IPS DF 4.7 (cell line): ENCODE data around the gene PDE2A.

ENCODE experiments used
- DNase-seq: peaks from one replicate; pipeline ENCODE4 v3.0.0-alpha.2; 2013; ENCODE audit warnings: low spot score; ENCODE audit errors: extremely low read depth

Gene PDE2A

GRCh38 chr11:72673943-72674828 is at the start of gene PDE2A:
PDE2A (minus strand) TSS chr11:72674422; CDS start chr11:72674207, 215 bp downstream.
- no peak for DNase-seq

GRCh38 chr11:72723508-72723907 is 49.3 kb upstream of the PDE2A start:
- DNase-seq = no peak

- DNase-seq = no peak
These were observed 48.0 kb upstream of the PDE2A start for GRCh38 chr11:72722050-72722748.

- DNase-seq = no peak
These were observed 47.4 kb upstream of the PDE2A start for GRCh38 chr11:72721689-72722049.

- no peak for DNase-seq
These were observed 47.1 kb upstream of the PDE2A start for GRCh38 chr11:72721276-72721675.

- no peak for DNase-seq
These were observed 46.6 kb upstream of the PDE2A start for GRCh38 chr11:72720784-72721183.

- no peak for DNase-seq
These were observed 45.8 kb upstream of the PDE2A start for GRCh38 chr11:72720047-72720446.

DNA sequence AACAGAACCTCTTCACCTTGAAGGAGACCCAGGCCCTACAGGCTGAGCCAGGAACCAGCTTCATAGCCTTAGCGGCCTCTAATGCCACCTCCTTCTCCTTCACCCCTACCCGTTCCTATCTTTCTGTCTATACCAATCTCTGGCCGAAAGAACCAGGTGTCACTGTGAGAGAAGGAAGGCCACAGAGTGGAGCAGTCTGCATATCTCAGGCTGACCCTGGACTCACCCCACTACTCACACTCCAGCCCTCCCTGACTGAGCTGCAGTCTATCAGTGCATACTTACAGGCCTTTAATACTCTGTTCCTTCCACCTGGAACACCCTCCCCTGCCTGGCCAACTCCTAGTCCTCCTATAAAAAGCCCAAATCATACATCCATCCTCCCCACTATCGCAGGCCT is 45.3 kb upstream of the PDE2A start:
- DNase-seq = no peak

GRCh38 chr11:72719144-72719543 is 44.9 kb upstream of the PDE2A start:
- no peak for DNase-seq

DNA sequence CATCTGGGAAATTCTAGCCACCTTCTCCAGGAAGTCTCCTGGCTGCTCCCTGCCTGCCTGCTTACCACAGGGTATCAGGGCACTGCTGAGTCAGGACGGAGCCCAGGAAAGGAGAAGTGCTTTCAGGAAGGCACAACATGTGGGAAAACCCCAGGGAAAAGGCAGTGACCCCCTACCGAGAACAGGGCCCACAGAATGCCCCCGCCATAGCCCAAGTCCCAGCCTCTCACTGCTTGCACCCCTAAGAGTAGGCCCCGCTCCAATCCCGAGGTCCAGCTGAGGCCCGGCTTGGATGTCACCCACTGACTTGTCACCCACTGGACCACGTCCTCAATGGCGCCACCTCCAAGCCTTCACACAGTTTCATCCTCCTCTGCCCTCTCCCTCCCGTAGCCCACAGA is 43.9 kb upstream of the PDE2A start:
- no peak for DNase-seq

DNA sequence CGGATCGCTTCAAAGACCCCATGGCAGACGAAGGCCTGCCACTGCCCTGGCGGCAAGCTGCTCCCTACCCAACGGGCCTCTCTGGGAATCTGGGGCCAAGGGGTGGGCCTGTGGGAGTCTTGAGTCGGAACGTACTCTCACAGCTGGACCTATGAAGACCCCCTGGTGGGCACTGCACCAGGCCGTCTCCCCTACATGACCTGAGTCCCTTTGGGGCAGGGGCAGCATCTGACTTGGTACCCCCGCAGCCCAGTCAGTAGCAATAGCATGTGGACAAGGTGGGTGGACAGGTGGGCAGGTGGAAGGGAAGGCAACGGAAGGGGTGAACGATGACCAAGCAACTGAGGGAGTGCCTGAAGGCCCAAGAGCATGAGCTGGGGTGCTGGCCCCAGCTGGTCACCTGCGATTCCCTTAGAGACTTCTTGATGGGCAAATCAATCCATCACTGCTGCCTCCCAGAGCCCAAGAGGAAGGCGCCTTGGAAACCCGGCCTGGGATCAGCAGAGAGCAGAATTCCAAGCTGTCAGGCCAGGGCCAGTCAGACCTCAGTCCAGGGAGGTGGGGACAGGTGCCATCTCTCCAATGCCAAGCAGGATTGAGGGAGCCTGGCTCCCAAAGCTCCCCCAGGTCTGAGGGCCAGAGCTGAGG is 42.7 kb upstream of the PDE2A start:
- no peak for DNase-seq

DNA sequence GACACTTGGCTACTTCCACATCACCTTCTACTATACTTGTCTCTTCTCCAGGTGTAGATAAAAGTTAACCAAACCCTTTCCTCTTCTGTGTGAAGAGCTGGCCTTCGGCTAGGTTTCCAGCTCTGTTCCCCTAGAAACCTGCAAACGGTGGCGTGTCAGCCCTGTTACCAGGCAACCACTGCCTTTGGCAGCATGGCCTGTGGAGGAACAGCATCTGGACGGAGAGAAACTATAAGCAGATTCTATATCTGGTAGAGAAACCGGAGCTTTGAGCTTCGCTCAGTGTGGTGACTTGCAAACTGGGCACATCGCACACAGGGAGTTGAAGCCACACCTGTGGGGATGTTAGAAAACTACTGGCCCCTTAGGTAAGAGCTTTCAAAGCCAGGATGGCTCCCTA is 42.1 kb upstream of the PDE2A start:
- no peak for DNase-seq

DNA sequence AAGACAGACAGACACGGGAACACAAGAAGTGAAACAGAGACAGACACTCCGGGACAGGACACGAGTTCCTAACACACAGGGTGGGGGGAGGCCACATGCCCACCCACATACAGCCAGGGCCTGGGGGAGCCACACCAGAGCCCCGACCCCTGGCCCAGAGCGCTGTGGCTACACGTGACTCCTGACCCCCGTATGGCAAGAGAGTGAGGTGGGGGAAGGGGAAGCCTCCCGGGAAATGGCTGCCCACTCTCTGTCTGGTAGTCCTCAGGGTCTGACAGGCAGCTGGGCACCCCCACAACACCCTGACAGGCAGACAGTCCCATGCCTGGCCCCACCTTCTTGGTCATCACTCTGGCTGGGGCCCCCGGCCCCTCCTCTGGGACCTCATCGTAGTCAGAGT is 38.6 kb upstream of the PDE2A start:
- no peak for DNase-seq

DNA sequence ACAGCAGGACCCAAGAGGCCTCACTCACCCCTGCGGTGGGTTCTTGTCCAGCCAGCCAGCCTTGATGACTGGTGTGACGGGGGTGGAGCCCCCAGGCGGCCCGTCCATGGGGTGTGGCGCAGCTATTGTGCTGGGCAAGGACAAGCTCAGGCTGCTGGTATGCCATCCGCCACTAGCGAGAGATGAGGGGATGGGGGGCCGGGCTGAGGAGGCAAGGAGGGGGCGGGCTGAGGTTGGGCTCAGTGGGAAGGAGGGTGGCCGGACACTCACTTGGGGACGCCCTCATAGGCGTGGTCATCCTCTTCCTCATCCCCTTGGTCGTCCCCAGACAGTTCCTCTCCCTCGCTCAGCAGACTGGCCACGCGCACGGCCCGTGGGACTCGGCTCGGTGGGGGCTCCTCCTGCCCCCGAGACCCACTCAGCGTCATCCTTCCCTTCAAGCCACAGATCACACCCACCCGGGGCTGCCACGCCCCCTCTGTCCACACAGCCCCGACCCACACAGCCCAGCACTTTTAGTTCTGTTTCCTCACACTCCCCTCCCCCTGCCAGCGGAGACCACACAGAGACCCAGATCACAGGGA is 38.0 kb upstream of the PDE2A start:
- DNase-seq = no peak

DNA sequence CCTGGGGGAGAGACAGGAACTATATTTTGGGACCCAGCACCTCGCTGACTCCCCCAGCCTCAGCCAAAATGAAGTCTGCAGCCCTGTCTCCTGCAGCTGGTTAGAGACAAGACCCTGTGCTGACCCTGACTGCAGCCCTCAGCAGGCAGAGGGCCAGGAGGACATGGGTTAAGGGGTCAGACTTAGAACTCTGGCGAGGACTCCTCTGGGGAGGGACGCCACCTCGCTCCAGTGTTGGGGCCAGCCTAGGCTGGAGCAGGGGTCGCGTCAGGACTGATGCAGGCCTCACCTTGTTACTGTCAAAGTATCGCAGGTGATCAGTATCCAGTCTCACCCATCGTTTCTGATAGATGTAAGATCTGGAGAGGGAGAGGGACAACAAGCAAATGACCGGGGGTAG is 36.9 kb upstream of the PDE2A start:
- no peak for DNase-seq

DNA sequence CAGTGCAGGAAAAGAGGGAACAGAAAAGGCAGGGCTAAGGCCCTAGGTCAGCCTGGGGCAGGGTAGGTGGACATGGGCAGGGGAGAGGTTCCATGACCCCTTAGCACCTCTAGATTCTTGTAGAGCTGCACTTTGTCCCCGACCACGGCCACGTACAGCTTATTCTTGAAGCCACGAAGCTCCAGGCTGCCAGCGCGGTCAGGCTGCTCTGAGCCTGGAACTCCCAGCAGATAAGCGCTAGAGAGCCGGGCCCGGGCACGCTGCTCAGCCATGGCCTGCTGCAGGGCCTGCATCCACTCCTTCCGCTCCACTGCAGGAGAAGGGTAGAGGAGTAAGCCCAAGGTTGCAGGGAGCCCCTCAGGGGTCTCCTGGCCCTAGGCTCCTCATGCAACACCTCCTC is 36.1 kb upstream of the PDE2A start:
- no peak for DNase-seq

DNA sequence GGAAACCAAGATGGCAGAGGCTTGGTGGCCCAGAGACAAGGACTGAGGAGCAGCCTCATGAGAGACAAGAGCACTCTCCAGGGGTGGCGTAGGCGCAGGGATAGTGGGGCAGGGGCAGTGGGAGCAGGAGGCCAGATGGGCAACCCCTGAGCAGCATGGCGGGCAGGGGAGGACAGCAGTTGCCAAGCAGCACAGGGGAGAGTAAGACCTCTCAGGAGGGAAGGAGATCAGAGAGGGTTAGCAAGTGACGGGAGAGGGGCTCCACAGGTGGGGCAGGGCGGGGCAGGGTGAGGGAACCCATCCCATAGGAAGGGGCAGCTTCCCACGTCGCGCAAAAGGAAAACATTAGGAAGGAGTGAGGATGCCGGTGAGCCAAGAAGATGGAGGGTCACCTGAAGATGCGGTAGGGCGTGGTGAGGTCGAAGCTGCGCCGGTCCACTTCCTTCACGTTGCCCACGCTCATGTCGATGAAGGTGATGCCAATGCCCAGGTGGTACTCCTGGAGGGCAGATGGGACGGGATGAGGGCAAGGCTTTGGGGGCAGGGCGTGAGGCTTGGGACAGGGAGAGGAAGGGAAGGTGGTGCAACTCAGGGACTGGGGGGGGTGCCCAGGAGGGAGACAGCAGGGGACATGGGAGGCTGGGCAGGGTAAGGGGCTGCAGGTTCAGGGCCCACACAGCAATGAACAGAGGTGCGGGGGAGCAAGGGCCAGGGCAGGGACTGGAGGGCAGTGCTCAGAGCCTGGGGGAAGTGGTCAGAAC is 35.4 kb upstream of the PDE2A start:
- no peak for DNase-seq

DNA sequence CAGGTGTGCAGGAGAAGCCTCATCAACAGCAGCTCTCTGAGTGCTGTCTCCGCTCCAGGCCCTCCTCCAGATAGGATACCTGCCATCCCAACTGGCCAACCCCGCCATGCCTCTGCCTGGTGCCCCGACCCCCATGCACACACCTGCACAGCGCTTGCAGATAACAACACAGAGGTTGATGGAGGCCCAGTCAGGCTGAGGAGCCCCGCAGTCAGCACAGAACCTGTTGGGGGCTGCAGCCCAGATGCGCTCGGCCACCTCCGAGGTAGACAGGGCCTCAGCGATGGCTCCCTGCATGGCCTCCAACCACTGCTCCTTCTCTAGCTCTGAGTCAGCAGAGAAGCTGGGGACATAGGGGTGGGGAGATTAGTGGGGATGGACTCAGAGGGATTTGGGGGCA is 32.8 kb upstream of the PDE2A start:
- DNase-seq = no peak

- DNase-seq = no peak
These were observed 32.4 kb upstream of the PDE2A start for GRCh38 chr11:72706579-72706978.

GRCh38 chr11:72705442-72706365 is 31.5 kb upstream of the PDE2A start:
- no peak for DNase-seq
